ENCODE measurements around the gene MZB1.
"Not testable (repeated sequence)": the region's sequence is repeated elsewhere in the genome, so short reads cannot be mapped to it uniquely, and the experiment has no call there.

Gene MZB1

GRCh38 chr5:139371482-139372435 lies 18.0 kb downstream of the MZB1 start:
- DNase-seq: no peak

GRCh38 chr5:139369181-139369580 lies 20.5 kb downstream of the MZB1 start:
- no peak for DNase-seq

DNA sequence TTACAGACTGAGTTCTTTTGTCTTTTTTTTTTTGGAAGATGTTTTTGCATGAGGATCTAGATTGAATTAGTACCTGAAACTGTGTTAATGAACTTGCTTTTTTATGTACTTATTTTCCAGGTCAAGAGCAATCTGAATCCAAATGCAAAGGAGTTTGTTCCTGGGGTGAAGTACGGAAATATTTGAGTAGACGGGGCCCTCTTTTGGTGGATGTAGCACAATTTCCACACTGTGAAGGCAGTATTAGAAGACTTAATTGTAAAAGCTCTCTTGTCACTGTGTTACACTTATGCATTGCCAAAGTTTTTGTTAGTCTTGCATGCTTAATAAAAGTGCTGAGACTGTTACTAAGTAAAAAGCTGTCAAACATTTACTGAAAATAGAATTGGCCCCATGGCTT lies 21.1 kb downstream of the MZB1 start:
- no peak for DNase-seq

DNA sequence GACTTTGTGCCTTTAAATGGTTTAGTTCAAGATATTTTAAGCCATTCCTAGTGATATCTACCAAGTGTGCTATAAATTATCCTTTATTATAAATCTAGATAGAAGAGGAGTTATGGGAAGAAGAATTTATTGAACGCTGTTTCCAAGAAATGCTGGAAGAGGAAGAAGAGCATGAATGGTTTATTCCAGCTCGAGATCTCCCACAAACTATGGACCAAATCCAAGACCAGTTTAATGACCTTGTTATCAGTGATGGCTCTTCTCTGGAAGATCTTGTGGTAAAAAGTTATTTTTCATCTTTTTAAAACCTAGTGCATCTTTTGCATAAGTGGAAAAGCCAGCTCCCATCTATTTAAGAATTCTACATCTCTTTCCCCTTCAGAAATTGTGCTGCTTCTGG lies 25.2 kb downstream of the MZB1 start:
- DNase-seq: no peak

GRCh38 chr5:139363937-139364336 lies 25.8 kb downstream of the MZB1 start:
- no peak for DNase-seq

- no peak for DNase-seq
Observed at GRCh38 chr5:139361835-139362429, 27.8 kb downstream of the MZB1 start.

GRCh38 chr5:139360384-139360783 lies 29.3 kb downstream of the MZB1 start:
- DNase-seq: no peak

GRCh38 chr5:139358064-139358463 lies 31.6 kb downstream of the MZB1 start:
- DNase-seq: no peak

DNA sequence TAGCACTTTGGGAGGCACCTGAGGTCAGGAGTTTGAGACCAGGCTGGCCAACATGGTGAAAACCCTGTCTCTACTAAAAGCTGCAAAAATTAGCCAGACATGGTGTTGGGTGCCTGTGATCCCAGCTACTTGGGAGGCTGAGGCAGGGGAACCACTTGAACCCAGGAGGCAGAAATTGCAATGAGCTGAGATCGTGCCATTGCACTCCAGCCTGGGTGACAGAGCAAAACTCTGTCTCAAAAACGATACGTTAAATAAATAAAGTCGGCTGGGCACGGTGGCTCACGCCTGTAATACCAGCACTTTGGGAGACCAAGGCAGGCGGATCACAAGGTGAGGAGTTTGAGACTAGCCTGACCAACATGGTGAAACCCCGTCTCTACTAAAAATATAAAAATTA lies 33.8 kb downstream of the MZB1 start:
- DNase-seq: not testable (repeated sequence)

DNA sequence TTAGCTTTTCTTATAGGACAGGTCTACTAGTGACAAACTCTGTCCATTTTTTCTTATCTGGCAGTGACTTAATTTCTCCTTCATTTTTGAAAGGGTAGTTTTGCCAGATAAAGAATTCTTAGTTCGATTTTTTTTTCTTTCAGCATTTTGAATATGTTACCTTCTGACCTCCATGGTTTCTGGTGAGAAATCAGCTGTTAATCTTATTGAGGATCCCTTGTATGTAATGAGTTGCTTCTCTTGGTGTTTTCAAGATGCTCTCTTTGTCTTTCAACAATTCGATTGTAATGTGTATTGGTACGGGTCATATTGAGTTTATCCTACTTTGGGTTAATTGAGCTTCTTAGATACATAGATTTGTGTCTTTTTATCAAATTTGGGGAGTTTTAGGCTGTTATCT lies 35.5 kb downstream of the MZB1 start:
- no peak for DNase-seq

GRCh38 chr5:139347863-139348262 lies 41.9 kb downstream of the MZB1 start:
- not testable (repeated sequence) for DNase-seq

- DNase-seq: not testable (repeated sequence)
Observed at GRCh38 chr5:139345442-139345841, 44.3 kb downstream of the MZB1 start.

DNA sequence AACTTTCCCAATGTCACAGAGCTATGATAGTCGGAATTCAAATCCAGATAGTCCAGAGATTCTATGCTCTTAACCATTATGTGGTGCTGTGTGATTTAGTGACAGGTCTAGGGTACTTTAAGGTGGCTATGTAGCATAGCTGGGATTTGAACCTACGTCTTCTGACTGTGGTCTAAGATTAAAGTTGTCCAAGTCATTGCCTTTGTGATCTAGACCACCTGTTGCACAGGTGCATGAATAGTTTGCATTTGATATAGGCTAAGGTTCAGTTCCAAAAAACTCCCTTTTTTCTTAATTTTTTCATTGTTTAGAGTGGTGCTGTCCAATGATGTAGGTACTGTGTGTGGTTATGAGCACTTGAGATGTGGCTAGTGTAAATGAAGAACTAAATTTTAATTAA lies 45.5 kb downstream of the MZB1 start:
- DNase-seq: no peak

GRCh38 chr5:139343476-139343875 lies 46.2 kb downstream of the MZB1 start:
- DNase-seq: no peak

DNA sequence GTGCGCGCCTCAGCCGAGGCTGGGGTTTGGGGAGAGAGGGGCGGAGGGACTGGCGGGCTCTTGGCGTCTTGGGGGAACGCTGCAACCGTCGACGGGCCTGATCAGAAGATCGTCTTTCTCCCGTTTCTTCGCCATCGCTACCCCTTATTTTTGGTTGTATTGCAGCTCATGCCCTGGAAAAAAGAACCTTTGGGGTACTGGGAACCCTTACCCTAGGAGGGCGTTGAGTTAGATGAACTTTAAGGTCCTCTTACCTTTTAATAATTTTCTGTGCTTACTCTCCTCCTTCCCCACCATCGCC lies 47.3 kb downstream of the MZB1 start:
- no peak for DNase-seq

DNA sequence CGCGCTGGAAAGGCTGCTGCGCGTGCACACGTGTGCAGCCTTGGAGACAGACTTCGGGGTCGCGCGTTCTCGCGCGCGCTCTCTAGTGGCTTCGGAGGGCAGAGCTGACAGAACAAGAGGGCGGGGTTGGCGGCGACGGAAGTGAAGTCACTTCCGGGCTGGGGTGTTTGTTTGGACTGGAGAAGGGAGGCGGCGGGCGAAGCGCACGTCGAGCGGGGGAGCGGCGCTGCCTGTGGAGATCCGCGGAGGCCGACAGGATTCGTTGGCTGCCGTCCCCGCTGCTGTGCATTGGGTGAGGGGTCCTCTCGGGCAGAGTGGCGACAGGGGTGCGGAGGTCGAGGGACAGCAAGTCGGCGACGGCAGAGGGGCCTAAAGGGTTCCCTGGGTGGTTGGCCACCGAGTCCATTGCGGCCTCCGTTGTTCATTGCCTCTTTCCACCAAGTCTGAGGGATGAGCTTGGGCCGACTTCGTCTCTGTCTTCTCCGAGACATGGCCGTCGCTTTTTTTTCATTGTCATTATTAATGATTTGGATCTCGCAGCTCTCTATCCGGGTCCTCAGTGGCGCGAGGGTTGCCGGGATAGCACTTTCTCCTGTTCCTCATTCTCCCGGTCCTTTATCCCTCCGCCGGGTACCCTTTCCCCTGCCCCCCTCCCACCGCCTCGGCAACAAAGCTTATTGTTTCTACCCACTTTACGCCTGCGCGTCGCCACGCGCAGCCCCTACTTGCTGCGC lies 47.9 kb downstream of the MZB1 start, which contains the start of gene PAIP2:
Gene PAIP2, plus strand, starts transcription at position 166 of the 734 bp plus-strand sequence. CDS start 21,931 bp downstream, outside the sequence.
- DNase-seq: peak; percentile 60

- no peak for DNase-seq
Observed at GRCh38 chr5:139341187-139341688, 48.5 kb downstream of the MZB1 start.

DNA sequence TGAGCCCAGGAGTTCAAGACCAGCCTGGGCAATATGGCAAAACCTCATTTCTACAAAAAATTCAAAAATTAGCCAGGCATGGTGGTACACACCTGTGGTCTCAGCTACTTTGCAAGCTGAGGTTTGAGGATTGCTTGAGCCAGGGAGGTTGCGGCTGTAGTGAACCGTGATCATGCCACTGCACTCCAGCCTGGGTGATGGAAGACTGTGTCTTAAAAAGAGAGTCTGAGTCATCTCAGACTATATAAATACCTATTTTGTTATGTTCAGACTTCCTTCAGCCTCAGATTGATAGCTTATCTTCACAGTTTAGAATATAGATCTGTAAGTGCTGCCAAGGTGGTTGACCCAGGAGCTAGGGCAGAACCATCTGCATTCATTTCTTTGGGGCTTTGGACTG lies 49.7 kb downstream of the MZB1 start:
- DNase-seq: no peak
